NCI-H146 treated with DMSO at 0.1 percent for 48 hours (cell line): Measurements from ENCODE around the gene ETF1.
A peak's percentile ranks its signal among the peaks of the same experiment; 100 is the strongest.

Experiments
- DNase-seq: peaks from one replicate; lab custom pipeline; 2025; ENCODE audit not compliant: unreplicated experiment; lab: John Stamatoyannopoulos, UW

The ETF1 gene

GRCh38 chr5:138464388-138465260, 78.4 kb downstream of the ETF1 start:
- peak; percentile 87 for DNase-seq

- DNase-seq, result peak; percentile 74
Observed at GRCh38 chr5:138464008-138464387, 79.0 kb downstream of the ETF1 start.

- DNase-seq, result no peak
Observed at GRCh38 chr5:138463419-138464007, 79.5 kb downstream of the ETF1 start.

- DNase-seq, result no peak
Observed at GRCh38 chr5:138461343-138462125, 81.5 kb downstream of the ETF1 start.

- no peak for DNase-seq
Observed at GRCh38 chr5:138460032-138460693, 82.9 kb downstream of the ETF1 start.

GRCh38 chr5:138459311-138459933, 83.6 kb downstream of the ETF1 start:
- DNase-seq, result no peak

GRCh38 chr5:138458856-138459255, 84.2 kb downstream of the ETF1 start:
- DNase-seq, result no peak

- DNase-seq, result no peak
Observed at GRCh38 chr5:138458384-138458783, 84.7 kb downstream of the ETF1 start.

- no peak for DNase-seq
Observed at GRCh38 chr5:138457531-138458275, 85.3 kb downstream of the ETF1 start.
